Sigmoid colon (tissue), 4 donors: ENCODE measurements around the gene IL1RAPL2.

Experiments used
- CTCF ChIP-seq, 4 experiments: fragments of 450-650 bp in 3 of 4; fragments of 200-600 bp in 1 of 4; IDR thresholded peaks; one replicate each; pipeline ENCODE4 v1.5.1; 2016 to 2019; ENCODE audit warnings: antibody characterized with exemption in 4 of 4, mild to moderate bottlenecking in 3 of 4, moderate library complexity in 2 of 4
- EP300 ChIP-seq, 4 donors: sonication (generic); formaldehyde crosslinking; IDR thresholded peaks; one replicate each; pipeline ENCODE4 v1.6.1; 2017; ENCODE audit warnings: antibody characterized with exemption in 4 of 4

DNA sequence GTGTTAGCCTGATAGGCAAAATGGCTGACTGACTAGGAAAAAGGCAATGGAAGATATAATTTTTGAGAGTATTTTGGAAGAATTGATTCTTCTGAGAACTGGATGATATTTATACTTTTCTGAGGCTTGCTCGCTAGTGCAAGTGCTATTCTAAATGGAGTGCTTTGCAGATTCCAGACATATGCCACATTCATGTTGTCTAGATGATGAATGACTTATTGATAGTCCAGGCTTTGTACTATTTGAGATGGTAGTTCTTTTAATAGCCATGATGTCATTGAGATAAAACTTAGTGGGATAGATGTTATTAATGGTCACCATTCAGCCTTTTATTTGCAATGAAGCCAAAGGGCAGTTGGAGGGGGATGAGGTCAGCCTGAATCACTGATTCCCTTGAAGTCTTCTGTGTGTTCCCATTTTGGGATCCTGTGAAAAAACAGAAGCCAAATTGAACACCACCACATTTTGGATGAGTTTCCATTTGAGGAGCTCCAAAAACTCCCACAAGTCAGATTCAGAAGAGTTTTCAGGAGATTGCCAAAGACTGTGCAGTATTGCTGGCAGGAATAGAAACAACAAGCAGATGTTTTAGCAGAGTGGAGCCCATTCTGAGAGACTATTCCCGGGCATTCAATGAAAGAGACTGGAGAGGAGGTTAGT is 184.1 kb downstream of the IL1RAPL2 start:
- TF ChIP-seq CTCF (IDR thresholded peaks at IDR 0.05) (no peak), EP300 (IDR thresholded peaks at IDR 0.05) (no peak)
